Cerebellar nuclear complex (tissue), 1 donor: Measurements from ENCODE around the gene DOCK1.

Experiments
- DNase-seq, 2 experiments: peaks; one replicate each; lab custom pipeline; 2025; lab: John Stamatoyannopoulos, UW

Gene DOCK1

DNA sequence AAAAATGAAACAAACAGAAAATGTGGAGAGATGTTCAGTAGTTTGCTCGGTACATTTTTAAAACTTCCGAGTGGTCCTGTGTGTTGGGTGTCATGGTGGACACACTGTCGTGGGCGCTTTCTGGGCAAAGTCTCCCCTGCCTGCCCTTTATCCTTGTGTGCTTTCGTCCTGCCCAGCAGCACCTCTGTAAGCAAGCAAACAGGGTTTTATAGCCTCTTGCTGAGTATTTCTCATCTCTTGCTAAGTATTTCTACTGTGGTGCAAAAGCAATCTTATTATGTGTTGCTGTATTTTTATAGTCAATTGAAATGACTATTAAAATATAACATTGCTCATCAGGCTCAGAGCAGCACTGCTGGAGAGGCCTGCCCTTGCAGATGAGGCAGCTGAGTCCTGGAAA is 48.7 kb downstream of the DOCK1 start:
- no peak for DNase-seq

- DNase-seq: no peak
These were observed 50.2 kb downstream of the DOCK1 start for GRCh38 chr10:126955396-126955795.

- DNase-seq: no peak
These were observed 50.9 kb downstream of the DOCK1 start for GRCh38 chr10:126955934-126956711.

- no peak for DNase-seq
These were observed 51.5 kb downstream of the DOCK1 start for GRCh38 chr10:126956712-126957108.

DNA sequence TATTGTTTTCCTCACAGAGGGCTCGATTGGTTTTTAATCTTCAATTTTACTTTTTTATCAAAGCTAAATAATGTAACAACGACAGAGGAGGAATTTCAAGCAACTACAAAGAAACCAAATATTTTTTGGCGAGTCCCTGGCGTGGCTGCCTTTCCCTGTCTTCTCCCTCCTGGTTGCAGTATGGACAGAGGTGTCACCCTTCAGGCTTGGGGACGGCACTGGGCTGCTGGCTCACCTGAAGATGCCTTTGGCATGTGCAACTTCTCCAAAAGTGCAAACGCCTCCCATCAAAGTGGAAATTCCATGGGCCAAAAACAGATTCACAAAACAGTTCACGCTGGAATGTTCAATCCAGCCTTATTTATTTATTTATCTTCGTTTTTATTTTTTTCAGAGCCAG is 51.9 kb downstream of the DOCK1 start:
- no peak for DNase-seq

- no peak for DNase-seq
These were observed 54.2 kb downstream of the DOCK1 start for GRCh38 chr10:126959431-126959830.

GRCh38 chr10:126959906-126960685 is 54.9 kb downstream of the DOCK1 start:
- DNase-seq: no peak

- DNase-seq: no peak
These were observed 58.1 kb downstream of the DOCK1 start for GRCh38 chr10:126963354-126963753.

DNA sequence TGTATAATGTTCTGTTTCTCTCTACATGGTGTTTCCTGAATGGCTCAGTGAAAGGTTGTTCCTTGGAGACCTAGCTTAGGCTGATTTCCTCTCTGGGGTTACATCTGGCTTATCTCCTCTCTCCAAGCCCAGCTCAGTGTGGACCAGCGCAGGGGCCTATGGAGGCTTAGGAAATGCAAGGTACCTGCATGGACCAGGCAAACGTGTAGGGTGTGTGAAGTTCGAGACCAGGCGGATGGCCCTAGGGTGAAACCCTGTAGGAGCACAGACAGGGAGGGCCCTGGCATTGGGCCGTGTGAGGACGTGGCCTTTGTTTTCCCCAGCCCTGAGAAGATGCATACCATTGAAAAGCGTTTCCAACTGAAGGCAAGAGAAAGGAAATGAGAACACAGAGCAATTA is 59.0 kb downstream of the DOCK1 start:
- DNase-seq: no peak

DNA sequence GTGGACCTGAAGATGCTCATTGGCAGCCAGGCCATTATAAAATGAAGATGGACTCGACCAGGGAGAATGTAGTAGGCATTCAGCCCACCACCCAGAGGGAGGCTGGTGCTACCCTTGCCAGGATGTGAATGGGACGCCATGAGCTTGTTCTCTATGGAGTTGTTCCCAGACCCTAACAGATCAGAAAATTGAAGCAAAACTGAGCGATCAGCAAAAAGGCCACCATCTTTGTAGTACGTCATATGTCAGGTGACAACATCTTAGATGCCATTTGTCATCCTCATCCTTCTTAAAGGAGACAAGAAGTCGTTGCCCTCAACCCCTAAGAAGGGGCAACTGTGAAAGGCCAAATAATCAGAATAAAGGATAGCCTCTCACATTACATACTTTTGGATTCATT is 61.7 kb downstream of the DOCK1 start:
- no peak for DNase-seq

DNA sequence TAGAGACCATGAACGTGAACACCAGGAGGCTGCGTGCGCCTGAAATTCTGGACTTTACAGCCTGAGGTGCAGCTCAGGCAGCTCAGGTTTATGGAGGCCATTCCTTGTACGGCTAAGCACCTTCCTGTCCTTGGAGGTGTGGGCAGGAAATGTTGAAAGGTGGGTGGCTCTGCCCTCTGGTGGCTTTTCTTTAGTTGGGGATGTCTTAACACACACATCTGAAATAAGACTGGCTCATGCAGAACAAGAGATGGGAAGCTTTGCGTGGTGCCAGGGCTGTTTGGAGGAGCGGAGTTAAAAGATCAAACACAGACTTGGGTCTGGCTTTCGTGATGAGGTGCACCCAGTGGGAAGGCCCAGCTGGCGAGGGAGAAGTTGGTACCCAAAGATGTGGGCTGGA is 64.1 kb downstream of the DOCK1 start:
- DNase-seq: no peak

- DNase-seq: no peak
These were observed 67.6 kb downstream of the DOCK1 start for GRCh38 chr10:126972635-126973414.

DNA sequence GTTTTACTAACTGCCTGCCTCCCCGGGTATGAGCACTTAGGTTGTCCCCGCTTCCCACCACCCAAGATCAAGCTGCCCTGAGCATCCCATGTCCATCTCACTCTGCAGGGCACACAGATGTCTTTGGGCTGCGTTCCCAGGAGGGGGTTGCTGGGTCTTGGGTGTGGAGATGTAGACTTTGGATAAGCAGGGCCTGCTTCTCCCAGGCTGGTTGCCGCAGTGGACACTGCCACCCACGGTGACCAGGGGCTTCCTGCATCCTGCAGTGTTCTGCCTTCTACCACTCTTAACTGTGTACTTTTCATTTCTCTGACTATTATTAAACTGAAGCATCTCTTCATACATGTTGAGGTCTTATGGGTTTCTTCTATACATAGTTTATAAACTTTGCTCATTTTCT is 70.0 kb downstream of the DOCK1 start:
- no peak for DNase-seq

- DNase-seq: no peak
These were observed 72.0 kb downstream of the DOCK1 start for GRCh38 chr10:126977216-126977615.

DNA sequence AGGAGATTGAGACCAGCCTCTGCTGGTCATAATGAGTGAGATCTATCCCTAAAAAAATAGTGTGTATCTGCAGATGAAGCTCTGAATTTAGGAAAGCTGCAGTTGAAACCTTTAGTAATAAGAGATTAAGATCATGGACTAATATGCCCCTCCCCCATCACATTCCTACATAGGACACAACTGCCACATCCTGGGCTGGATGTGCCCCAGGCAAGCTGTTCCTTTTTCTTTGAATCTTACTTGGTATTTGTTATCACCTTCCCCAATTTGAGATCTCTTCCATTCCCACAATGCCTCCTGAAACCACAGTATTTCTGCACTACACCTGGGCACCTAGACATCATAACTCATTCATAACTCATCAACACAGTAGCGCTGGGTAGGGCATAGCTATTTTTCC is 74.1 kb downstream of the DOCK1 start:
- DNase-seq: no peak

GRCh38 chr10:126993208-126993607 is 88.0 kb downstream of the DOCK1 start:
- no peak for DNase-seq

DNA sequence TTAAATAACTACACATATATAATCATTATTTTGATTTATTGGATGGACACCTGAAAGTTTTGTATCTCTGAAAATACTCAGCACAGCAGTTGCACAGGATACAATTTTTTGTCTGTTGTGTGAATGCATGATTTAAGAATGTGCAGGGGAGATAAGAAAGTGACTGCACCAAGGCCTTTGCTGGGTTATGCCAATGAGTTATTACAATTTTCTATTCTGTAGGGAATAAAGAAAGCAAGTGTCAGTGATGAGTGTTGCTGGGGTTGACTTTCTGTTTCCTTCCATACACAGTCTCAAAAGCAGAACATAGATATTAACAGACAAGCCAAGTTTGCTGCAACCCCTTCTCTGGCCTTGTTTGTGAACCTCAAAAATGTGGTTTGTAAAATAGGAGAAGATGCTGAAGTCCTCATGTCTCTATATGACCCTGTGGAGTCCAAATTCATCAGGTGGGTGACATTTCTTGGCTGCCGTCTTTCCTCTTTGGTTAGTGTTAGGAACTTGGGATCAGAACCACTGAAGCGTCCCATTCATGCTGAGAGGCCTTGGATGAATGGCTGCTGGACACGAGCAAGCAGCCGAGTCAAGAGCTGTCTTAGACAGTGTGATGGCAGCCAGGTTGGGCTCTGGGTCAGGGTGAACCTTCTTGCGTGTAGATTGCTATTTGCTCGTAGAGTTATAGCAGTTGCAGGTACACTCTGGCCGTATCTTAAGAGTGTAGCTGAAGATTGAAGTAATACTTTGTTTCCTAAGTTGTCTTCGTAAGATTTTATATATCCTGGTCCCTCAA is 92.8 kb downstream of the DOCK1 start:
- DNase-seq: no peak

DNA sequence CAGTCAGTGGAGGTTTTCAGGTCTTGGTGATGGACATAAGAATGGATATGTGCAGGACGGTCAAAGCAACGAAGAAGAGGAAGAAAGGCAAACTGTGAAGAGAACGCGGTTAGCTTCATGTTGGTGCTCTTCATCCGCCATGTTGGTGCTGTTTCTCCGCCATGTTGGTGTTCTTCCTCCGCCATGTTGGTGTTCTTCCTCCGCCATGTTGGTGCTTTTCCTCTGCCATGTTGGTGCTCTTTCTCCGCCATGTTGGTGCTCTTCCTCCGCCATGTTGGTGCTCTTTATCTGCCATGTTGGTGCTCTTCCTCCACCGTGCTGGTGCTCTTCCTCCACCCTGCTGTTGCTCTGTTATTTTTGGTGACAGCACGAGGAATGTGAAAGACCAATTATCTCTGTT is 95.4 kb downstream of the DOCK1 start:
- no peak for DNase-seq

DNA sequence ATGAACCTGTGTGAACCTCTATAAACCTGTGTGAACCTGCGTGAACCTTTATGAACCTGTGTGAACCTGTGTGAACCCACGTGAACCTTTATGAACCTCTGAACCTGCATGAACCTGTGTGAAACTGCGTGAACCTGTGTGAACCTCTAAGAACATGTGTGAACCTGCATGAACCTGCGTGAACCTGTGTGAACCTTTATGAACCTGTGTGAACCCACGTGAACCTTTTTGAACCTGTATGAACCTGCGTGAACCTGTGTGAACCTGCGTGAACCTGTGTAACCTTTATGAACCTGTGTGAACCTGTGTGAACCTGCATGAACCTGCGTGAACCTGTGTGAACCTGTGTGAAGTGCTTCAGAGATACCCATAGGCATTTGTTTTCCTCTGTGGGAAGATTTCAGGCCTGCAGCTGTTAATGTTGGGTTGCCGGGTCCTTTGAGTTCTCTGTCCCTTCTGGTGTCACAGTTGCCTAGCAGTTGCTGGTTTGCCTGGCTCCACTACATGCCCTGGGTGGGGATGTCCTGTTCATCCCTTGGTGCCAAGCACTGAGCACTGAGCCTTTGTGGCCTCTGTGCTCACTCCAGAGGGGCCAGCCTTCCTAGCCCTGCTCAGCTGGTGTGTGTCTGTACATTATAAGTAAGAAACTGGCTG is 97.9 kb downstream of the DOCK1 start:
- DNase-seq: no peak

DNA sequence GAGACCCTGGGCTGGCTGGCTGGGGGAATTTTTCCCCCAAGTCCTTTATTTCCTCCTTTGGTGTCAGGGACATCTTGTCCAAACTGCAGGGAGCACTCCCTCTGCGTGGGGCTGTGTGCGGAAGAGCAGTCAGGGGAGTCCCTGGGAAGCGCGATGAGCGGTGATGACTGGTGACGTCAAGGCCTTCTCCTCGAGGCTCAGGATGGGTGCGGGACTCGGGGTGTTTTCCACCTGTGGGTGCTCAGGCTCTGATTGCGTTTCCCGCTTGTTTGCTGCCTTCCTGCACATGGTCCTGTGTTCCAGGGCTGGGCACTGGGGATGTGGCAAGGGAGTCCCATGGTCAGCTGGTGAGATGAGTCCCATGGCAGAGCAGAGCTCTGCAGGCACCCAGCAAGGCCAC is 101.2 kb downstream of the DOCK1 start:
- no peak for DNase-seq

DNA sequence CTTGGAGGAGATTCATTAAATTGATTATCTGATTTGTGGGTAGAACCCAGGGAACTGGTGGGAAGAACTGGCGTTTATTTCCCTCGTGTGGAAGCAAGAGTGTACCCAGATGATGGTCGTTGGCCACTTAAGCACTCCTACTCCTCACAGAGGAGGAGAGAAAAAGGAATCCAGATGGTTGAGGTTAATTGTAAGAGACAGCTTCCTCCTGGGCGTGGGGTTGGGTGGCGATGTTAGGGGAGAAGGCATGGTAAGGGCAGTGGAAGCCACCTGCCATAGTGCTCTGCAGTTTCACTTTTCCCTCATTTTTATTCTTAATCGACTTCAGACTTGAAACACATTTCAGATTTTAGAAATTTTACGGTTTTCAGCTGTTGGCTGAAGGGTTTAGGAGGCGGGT is 104.1 kb downstream of the DOCK1 start:
- DNase-seq: no peak
